Medulla oblongata (tissue), 1 donor: Measurements from ENCODE around the gene SLIT3.

Experiments
- DNase-seq: peaks from one replicate; pipeline ENCODE4 v3.0.0-alpha.2; 2015; ENCODE audit errors: extremely low spot score

SLIT3 gene

GRCh38 chr5:168674893-168675482 lies 626.0 kb downstream of the SLIT3 start:
- no peak for DNase-seq

DNA sequence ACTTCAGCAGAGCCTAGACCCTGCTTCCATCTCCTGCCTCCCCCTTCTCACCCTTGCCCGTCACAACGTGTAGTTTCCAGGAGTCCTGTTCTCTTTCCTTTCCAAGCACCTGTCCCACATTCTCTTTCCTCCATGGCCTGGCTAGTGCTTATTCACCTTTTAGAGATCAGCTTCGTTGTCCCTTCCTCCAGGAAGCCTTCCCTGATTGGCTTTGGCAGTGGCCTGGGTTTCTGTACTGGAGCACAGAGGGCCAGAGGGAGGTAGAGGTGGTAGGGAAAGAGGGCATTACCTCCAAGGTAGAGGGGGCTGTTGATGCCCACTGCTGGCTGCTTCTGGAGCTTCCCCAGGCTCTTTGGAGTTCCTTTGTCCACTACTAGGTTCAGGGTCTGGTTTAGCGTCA lies 628.1 kb downstream of the SLIT3 start:
- no peak for DNase-seq

DNA sequence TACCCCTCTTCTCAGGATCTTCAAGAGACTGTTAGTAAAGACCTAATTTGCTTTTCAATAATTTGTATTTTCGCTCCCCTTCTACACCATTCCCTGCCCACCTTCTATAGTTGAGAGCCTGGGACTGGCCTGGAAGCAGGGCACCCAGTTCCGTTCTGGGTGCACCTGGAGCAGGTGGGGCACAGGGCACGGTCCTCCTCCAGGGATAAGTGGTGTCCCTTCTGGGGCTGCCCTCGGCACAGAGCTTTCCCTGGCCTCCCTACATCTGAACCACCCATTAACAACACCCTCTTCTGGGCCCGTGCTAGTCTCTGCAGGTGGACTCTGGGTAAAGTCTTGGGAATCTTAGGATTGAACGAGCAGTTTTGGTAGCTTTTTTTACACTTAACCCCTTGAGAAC lies 628.9 kb downstream of the SLIT3 start:
- no peak for DNase-seq

DNA sequence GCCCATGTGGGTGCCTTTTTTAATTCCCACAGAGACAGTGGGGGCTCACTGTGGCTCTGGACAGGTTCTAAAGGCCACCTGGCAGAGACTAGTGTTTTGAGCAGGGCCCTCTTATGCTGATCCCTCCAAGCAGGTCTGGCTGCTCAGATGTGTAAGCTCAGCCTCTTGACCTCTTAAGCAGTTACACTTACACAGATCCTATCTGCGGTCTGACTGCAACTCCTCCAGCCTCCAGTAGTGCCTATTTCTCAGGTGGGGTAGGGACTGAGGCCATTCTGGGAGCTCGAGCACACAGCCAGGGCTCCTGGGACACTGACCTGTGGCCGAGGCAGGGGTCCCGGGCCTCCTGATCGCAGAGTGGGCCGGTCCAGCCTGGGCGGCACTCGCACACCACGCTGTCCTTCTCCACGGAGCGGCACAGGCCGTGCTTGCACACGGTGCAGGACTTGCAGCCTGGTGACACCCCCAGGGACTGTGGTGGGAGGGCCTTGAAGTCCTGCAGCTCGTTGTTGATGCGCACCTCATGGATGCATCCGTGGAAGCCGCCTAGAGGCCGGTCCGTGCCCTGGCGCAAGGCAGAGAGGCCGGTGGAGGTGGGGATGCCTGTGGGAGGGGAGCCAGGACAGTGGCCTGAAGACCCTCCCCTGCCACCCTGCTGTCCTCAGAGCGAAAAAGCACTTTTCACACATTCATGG lies 629.9 kb downstream of the SLIT3 start:
- DNase-seq = no peak

GRCh38 chr5:168669668-168670378 lies 631.1 kb downstream of the SLIT3 start:
- DNase-seq = no peak

GRCh38 chr5:168669156-168669555 lies 631.8 kb downstream of the SLIT3 start:
- no peak for DNase-seq

GRCh38 chr5:168668078-168668477 lies 632.9 kb downstream of the SLIT3 start:
- no peak for DNase-seq

DNA sequence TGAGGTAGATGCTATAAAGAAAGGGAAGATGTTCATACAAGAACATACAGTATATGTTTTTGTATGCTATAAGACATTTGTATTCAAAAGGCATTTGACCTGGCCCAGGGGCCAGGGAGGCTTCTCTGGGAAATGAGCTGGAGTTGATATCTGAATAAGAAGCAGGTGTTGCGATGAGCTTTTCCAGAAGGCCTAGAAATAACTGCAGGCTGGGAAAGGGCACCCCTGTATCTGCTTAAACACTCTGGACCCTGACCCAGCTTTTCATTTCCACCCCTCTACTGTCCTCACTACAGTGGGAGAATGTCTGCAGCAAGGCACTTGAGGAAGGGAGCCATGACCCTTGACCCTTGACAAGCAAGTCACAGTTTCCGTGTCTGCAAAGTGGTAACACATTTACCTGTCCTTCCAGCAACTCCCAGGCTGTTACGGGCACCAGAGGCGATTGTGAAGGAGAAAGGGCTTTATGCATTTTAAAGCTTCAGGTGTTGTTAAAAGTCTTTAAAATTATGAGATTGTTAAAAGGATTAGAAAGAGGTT lies 633.6 kb downstream of the SLIT3 start:
- DNase-seq = no peak

GRCh38 chr5:168666356-168666755 lies 634.6 kb downstream of the SLIT3 start:
- no peak for DNase-seq

DNA sequence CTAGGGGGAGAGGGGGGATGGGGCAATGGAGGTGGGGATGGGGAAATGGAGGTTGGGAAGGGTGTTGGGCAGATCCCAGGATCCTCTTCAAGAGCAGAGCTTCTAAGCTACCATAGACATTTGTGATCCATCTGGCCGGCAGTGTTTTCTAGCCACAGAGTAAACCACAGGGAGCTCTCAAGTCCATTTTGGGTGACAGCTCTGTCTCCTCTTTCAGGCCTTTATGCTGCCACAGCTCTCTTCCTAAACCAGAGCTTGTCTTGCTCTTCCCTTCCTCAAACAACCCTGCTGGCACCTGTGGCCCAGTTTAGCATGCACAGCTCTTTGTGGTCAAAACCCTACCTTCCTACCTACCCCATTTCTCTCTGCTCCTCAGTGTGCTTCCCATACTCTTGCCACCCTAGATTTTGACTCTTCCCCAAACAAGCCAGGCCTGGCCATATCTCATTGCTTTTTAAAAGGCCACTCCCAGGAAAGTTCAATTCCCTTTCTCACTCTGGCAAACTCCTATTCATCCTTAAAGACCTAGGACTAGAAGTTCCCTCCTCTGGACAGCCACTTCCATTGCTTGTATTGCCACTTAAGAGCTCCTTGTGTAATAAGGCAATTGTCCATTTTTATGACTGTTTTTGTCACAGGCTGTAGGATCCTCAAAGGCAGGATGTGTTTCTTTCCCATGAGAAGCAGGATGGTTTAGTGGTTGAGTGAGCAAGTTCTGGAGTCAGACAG lies 637.5 kb downstream of the SLIT3 start:
- no peak for DNase-seq

GRCh38 chr5:168661593-168662485 lies 639.1 kb downstream of the SLIT3 start:
- DNase-seq = no peak

DNA sequence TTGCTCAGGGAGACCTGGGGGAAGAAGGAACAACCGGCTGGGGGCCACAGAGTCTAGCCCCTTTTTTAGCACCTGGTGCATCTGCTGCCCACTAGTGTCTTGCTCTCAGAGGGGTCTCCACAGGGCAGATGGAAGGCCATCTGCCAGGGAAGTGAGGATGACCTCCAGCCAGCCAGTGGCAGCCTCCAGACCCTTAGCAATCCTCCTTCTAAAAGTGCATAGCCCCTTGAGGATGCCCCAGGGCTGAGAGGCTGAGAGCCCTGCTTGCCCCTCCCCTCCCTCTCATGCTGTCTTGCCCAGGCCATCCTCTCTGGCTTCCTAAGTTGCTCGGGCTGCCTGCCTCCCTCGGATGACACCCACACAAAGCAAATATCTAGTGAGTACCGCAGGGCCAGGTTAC lies 640.2 kb downstream of the SLIT3 start:
- DNase-seq = no peak

DNA sequence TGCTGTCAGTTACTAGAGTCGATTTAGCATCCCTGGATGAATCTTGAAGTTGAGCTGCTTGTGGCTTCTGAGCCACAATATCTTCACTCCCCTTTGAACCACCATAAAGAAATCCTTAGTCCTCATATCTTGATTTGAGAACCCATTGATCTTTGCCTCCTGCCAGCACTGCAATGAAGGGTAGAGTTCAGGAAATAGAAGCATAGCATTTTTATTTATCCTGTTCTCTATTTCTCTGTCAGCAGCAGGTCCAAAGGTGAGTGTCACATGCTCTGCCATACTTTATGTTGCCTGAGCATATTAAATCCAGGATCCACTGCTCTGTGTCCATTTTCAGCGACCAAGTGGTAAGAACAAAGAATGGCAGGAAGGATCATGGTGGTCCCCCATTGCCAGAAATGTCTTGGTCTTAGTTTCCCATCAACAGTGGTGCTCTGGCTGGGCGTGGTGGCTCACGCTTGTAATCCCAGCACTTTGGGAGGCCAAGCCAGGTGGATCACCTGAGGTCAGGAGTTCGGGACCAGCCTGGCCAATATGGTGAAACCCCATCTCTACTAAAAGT lies 641.6 kb downstream of the SLIT3 start:
- DNase-seq = no peak

DNA sequence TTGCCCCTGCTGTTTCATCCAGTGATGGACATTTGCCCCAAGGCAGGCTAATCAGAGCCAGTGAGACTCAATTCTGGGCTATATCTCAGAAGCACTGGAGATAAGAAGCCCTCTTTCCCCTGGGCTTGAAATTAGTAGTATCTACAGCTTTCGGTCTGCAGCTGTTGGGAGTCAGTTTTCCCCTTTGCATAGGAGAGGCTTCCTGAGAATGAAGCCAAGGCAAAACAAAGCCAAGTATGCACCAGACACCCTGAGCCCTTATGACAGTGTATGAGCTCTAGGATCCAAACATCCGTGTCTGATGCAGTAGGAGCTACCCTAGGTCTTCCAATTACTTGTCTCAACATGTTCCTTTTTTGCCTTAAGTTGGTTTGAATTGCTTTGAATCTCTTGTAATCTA lies 642.5 kb downstream of the SLIT3 start:
- no peak for DNase-seq

GRCh38 chr5:168656633-168657032 lies 644.3 kb downstream of the SLIT3 start:
- DNase-seq = no peak

GRCh38 chr5:168655316-168655715 lies 645.6 kb downstream of the SLIT3 start:
- DNase-seq = no peak

GRCh38 chr5:168654211-168654721 lies 646.7 kb downstream of the SLIT3 start:
- DNase-seq = no peak

DNA sequence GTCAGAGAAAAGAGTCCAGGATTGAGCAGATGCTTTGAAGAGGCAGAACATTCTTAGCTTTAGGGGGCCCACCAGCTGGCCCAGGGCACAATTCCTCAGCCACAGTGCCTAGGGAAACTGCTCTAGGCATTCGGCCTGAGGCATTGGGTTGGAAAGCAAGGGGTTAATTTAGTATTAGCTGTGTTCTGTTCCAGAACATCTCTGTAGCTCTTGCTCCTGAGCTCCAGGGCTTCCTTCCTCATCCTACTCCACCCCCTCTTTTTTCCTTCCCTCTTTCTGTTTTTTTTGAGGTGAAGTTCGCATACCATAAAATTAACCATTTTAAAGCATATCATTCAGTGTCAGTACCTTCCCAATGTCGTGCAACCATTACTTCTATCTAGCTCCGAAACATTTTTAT lies 647.3 kb downstream of the SLIT3 start:
- no peak for DNase-seq

- no peak for DNase-seq
Measured at GRCh38 chr5:168651648-168652047, 649.3 kb downstream of the SLIT3 start.

- no peak for DNase-seq
Measured at GRCh38 chr5:168649306-168649705, 651.6 kb downstream of the SLIT3 start.

DNA sequence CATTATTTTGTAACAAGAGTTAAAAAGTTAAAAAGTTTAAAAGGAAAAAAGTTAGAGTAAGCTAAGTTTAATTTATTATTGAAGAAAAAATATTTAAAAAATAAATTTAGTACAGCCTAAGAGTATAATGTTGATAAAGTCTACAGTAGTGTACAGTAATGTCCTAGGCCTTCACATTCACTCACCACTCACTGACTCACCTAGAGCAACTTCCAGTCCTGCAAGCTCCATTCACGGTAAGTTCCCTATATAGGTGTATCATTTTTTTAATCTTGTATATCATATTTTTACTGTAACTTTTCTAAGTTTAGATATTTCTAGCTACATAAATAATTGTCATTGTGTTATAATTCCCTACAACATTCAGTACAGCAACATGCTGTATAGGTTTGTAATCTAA lies 652.4 kb downstream of the SLIT3 start:
- DNase-seq = no peak
